B cell (primary cell): Measurements from ENCODE around the gene PSMD3.
"Not testable (repeated sequence)": the region's sequence is repeated elsewhere in the genome, so short reads cannot be mapped to it uniquely, and the experiment has no call there.

Experiments
- CTCF ChIP-seq: fragments of 200-600 bp; IDR thresholded peaks from one replicate; pipeline ENCODE4 v1.8.0; 2022; ENCODE audit warnings: antibody characterized with exemption, mild to moderate bottlenecking
- EZH2 ChIP-seq: IDR thresholded peaks from 2 replicates; pipeline ENCODE4 v1.6.1; 2012; ENCODE audit warnings: borderline replicate concordance, low read depth, mild to moderate bottlenecking, moderate library complexity, low read length; ENCODE audit not compliant: insufficient read depth, poor library complexity, severe bottlenecking

- TF ChIP-seq CTCF, EZH2: not testable (repeated sequence)
These were observed 31.5 kb downstream of the PSMD3 start for GRCh38 chr17:40012017-40012647.
